Astrocyte of the spinal cord (primary cell): ENCODE measurements around the gene MRPL11.
"Not testable (repeated sequence)": the region's sequence is repeated elsewhere in the genome, so short reads cannot be mapped to it uniquely, and the experiment has no call there.

Source experiments
- DNase-seq: peaks from one replicate; pipeline ENCODE4 v3.0.0; 2011; ENCODE audit warnings: low read depth, low spot score
- H3K4me3 ChIP-seq: 2 replicates; pipeline ENCODE4 v1.5.1; 2011; ENCODE audit warnings: low read depth, mild to moderate bottlenecking, low read length, moderate library complexity
- in situ Hi-C: cut with HindIII; loops from 2 replicates; pipeline ENCODE4 v1.10.0; 2017; ENCODE audit warnings: low sequenced_read_pairs
- TF ChIP-seq, protein P1 (sequence below): IDR thresholded peaks from 2 replicates; pipeline ENCODE4 v1.5.1; 2012; ENCODE audit warnings: low read depth, mild to moderate bottlenecking, low read length, inconsistent platforms

MRPL11 gene

GRCh38 chr11:66432597-66432996, 6.1 kb downstream of the MRPL11 start:
- in situ Hi-C loops, result no loop called here
- no peak for DNase-seq

GRCh38 chr11:66431871-66432329, 6.7 kb downstream of the MRPL11 start:
- H3K4me3 ChIP-seq, in situ Hi-C loops, DNase-seq: not testable (repeated sequence)

More at GRCh38 chr11:66432597-66432996, 6.1 kb downstream of the MRPL11 start:
- TF ChIP-seq, protein P1, sequence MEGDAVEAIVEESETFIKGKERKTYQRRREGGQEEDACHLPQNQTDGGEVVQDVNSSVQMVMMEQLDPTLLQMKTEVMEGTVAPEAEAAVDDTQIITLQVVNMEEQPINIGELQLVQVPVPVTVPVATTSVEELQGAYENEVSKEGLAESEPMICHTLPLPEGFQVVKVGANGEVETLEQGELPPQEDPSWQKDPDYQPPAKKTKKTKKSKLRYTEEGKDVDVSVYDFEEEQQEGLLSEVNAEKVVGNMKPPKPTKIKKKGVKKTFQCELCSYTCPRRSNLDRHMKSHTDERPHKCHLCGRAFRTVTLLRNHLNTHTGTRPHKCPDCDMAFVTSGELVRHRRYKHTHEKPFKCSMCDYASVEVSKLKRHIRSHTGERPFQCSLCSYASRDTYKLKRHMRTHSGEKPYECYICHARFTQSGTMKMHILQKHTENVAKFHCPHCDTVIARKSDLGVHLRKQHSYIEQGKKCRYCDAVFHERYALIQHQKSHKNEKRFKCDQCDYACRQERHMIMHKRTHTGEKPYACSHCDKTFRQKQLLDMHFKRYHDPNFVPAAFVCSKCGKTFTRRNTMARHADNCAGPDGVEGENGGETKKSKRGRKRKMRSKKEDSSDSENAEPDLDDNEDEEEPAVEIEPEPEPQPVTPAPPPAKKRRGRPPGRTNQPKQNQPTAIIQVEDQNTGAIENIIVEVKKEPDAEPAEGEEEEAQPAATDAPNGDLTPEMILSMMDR, result no peak
- no peak overlapping the region for H3K4me3 ChIP-seq

DNA sequence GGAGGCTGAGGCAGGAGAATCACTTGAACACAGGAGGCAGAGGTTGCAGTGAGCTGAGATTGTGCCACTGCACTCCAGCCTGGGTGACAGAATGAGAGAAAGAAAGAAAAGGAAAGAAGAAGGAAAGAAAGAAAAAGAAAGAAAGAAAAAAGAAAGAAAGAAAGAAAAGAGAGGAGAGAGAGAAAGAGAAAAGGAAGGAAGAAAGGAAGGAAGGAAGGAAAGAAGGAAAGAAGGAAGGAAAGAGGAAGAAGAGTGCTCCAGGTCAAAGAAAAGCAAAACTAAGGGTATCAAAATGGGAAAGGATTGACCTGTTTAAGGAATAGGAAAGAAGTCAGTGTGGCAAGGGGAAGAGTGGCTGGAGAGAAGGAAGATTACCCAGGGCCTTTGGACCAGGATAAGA, 7.4 kb downstream of the MRPL11 start:
- DNase-seq, in situ Hi-C loops, H3K4me3 ChIP-seq: not testable (repeated sequence)

GRCh38 chr11:66429983-66430602, 8.6 kb downstream of the MRPL11 start:
- TF ChIP-seq, protein P1, result peak; percentile 81
- peak; percentile 62 for DNase-seq
- no peak overlapping the region for H3K4me3 ChIP-seq
- in situ Hi-C loops, result no loop called here

GRCh38 chr11:66428933-66429332, 9.7 kb downstream of the MRPL11 start:
- in situ Hi-C loops, result no loop called here
- no peak overlapping the region for H3K4me3 ChIP-seq
- DNase-seq, result no peak
- TF ChIP-seq, protein P1, result no peak

DNA sequence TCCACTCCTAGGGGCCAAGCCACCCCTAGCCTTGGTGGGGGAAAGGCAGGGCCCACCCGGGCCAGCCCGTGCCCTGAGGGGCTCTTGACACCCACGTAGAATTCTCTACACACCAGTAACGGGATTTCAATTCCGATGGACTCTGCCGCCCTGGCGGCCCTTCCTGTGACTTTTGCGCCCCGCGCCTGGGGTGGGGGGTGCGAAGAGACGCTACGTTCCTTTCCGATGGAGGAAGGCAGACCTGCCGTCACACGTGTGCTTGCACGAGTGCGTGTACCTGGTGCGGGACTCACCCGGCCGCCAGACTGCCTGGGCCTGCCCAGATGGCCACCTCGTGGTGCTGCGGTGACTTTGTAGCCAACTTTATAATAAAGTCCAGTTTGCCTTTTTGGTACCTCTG, 12.3 kb downstream of the MRPL11 start:
- in situ Hi-C loops, result no loop called here
- no peak overlapping the region for H3K4me3 ChIP-seq
- DNase-seq, result no peak
- TF ChIP-seq, protein P1, result no peak

GRCh38 chr11:66421492-66422205, 17.0 kb downstream of the MRPL11 start:
- in situ Hi-C loops, result no loop called here
- peak; percentile 83 for DNase-seq
- H3K4me3 ChIP-seq, result no peak overlapping the region
- TF ChIP-seq, protein P1, result no peak
